K562 (cell line): ENCODE results near the gene UVRAG.

Source experiments
- ARHGAP35 ChIP-seq: fragments of 450-650 bp; IDR thresholded peaks from 2 replicates; pipeline ENCODE4 v1.6.1; 2018; ENCODE audit not compliant: partially characterized antibody
- CREBBP ChIP-seq: IDR thresholded peaks from one replicate; pipeline ENCODE4 v1.6.1; 2012; ENCODE audit warnings: low read depth, mild to moderate bottlenecking, control low read depth, inconsistent platforms, low read length
- ERF ChIP-seq: fragments of 450-650 bp; formaldehyde crosslinking; IDR thresholded peaks from 2 replicates; pipeline ENCODE4 v1.4.0; 2020; ENCODE audit warnings: mild to moderate bottlenecking, mixed read lengths
- HDAC2 ChIP-seq: fragments of 450-650 bp; IDR thresholded peaks from 2 replicates; pipeline ENCODE4 v1.6.1; 2016; ENCODE audit warnings: mild to moderate bottlenecking
- KDM1A ChIP-seq, 2 experiments: fragments of 450-650 bp; IDR thresholded peaks; 2 replicates each; pipeline ENCODE4 v1.6.1; 2016; ENCODE audit warnings: mild to moderate bottlenecking in 2 of 2
- POLR2A ChIP-seq: fragments of 450-650 bp; conservative IDR thresholded peaks from 2 replicates; pipeline ENCODE4 v1.6.1; 2016
- RAD21 ChIP-seq, 2 experiments: fragments of 250-450 bp in 1 of 2; fragments of 450-650 bp in 1 of 2; sonication (Bioruptor Pico) in 1 of 2; formaldehyde crosslinking in 1 of 2; IDR thresholded peaks in 1 of 2; conservative IDR thresholded peaks in 1 of 2; 2 replicates each; pipeline versions ENCODE4 v1.4.0 to v1.8.0; 2020 to 2022; ENCODE audit warnings: mild to moderate bottlenecking in 2 of 2, moderate library complexity in 1 of 2
- SMARCB1 ChIP-seq: IDR thresholded peaks from 2 replicates; pipeline ENCODE4 v1.6.1; 2011; ENCODE audit warnings: improper control_type of control experiment, low read depth; ENCODE audit not compliant: insufficient read length
- TEAD4 ChIP-seq, 2 experiments: sonication (generic) in 1 of 2; formaldehyde crosslinking in 1 of 2; IDR thresholded peaks; 2 replicates each; pipeline versions ENCODE4 v1.6.1 to v1.8.0; 2012 to 2022; ENCODE audit warnings: borderline replicate concordance in 1 of 2, inconsistent platforms in 1 of 2, low read length in 1 of 2, mild to moderate bottlenecking in 1 of 2, missing genetic modification reagents in 1 of 2
- TFAM ChIP-seq: fragments of 250-450 bp; sonication (Bioruptor Pico); conservative IDR thresholded peaks from 2 replicates; pipeline ENCODE4 v1.5.0; 2021; ENCODE audit warnings: mild to moderate bottlenecking, moderate library complexity
- U2AF2 ChIP-seq: fragments of 200-400 bp; formaldehyde crosslinking; optimal IDR thresholded peaks from 2 replicates; pipeline ENCODE3; 2017; ENCODE audit warnings: low read depth, mild to moderate bottlenecking, low read length
- TF ChIP-seq, protein P1 (sequence below): sonication (generic); formaldehyde crosslinking; IDR thresholded peaks from 2 replicates; pipeline ENCODE4 v1.8.0; 2022; ENCODE audit warnings: mild to moderate bottlenecking, low read depth, missing genetic modification reagents

DNA sequence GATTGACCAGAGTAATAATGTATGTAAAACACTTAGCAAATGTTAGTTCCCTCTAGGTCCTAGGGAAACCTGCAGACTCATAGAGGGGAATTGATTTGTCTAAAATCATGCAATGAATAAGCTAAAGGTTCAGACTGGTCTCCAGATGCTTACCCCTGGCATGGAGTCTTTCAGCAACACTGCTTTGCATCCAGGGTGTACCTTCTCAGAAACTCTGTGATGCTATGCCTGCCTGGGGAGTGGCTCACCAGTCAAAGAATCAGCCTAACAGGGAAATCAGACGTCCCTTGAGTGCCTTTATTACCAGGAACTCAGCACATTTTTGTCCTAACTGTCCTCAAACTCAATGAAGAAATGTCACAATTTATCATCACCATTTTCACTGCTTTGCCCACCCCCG is 5.9 kb upstream of the UVRAG start:
- TF ChIP-seq ERF (no peak), RAD21 (CRISPR knock-in tag; conservative IDR thresholded peaks at IDR 0.05 in 1 of 2, IDR thresholded peaks at IDR 0.05 in 1 of 2) (no peak), SMARCB1 (no peak), HDAC2 (no peak), U2AF2 (no peak), ARHGAP35 (no peak), TFAM (CRISPR knock-in tag) (no peak), POLR2A (no peak), KDM1A (IDR thresholded peaks at IDR 0.05) (no peak), CREBBP (no peak), TEAD4 (IDR thresholded peaks at IDR 0.05; ENCODE audit: low read length) (no peak), TEAD4 (CRISPR knock-in tag; IDR thresholded peaks at IDR 0.05; ENCODE audit: borderline replicate concordance) (no peak)
- TF ChIP-seq, protein P1, sequence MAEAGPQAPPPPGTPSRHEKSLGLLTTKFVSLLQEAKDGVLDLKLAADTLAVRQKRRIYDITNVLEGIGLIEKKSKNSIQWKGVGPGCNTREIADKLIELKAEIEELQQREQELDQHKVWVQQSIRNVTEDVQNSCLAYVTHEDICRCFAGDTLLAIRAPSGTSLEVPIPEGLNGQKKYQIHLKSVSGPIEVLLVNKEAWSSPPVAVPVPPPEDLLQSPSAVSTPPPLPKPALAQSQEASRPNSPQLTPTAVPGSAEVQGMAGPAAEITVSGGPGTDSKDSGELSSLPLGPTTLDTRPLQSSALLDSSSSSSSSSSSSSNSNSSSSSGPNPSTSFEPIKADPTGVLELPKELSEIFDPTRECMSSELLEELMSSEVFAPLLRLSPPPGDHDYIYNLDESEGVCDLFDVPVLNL (CRISPR knock-in tag), result no peak
